K562 (cell line): ENCODE data around the gene CRACDL. TPM values are rescaled to one million over a fixed set of nuclear protein-coding genes. Genes with fewer than 3 reads are reported as not detected.

Experiments used
- ATAC-seq: fragments of 200-7000 bp; cut with Tn5 transposase; 3 replicates; pipeline ENCODE4 v1.9.1; 2020; ENCODE audit warnings: moderate library complexity
- BruUV-seq: library from RNA; stranded (reverse); fragments of 400-500 nt; replicated peaks from 2 replicates; lab custom pipeline; 2021; lab: Mats Ljungman, UMichigan
- CTCF ChIA-PET: fragments of 300-600 bp; formaldehyde crosslinking; extraction: SDS; loops from one replicate; lab custom pipeline; 2021; ENCODE audit warnings: low intra/inter-chr PET ratio; lab: Yijun Ruan, JAX
- POLR2A ChIA-PET: fragments of 300-600, 350-650 bp; sonication (Branson Sonifier 250); formaldehyde crosslinking; extraction: SDS; loops from one replicate; lab custom pipeline; 2021; ENCODE audit warnings: antibody characterized with exemption, inconsistent platforms; lab: Yijun Ruan, JAX
- DNase-seq, 4 experiments: peaks; one replicate each; pipeline versions ENCODE4 v3.0.0 to v3.0.0-alpha.2; 2011 to 2018; ENCODE audit warnings: low spot score in 3 of 4, mixed read lengths in 3 of 4; ENCODE audit errors: extremely low read depth in 1 of 4
- FAIRE-seq: peaks from 2 replicates; lab custom pipeline; 2011; peaks lifted over from hg19 to GRCh38; lab: Jason Lieb, UNC
- H2AFZ ChIP-seq: 2 replicates; pipeline ENCODE4 v1.6.0; 2011; ENCODE audit warnings: low read depth, low read length, control low read depth, inconsistent platforms
- H3K27ac ChIP-seq: fragments of 200-600 bp; 3 replicates; pipeline ENCODE4 v1.8.0; 2011; ENCODE audit warnings: low read depth, mild to moderate bottlenecking, control low read depth, inconsistent platforms, low read length, moderate library complexity, mixed read lengths; ENCODE audit errors: extremely low read depth
- H3K27me3 ChIP-seq, 2 experiments: fragments of 300-600 bp in 1 of 2; 2 replicates in 1 of 2; 3 replicates in 1 of 2; pipeline versions ENCODE4 v1.6.0 to v1.8.0; 2011; ENCODE audit warnings: inconsistent platforms in 2 of 2, low read length in 2 of 2, mild to moderate bottlenecking in 1 of 2, mixed read lengths in 1 of 2, moderate library complexity in 1 of 2; ENCODE audit not compliant: control insufficient read depth in 2 of 2, insufficient read depth in 2 of 2
- H3K36me3 ChIP-seq: fragments of 300-600 bp; 3 replicates; pipeline ENCODE4 v1.8.0; 2011; ENCODE audit warnings: mild to moderate bottlenecking, low read length, inconsistent platforms; ENCODE audit not compliant: control insufficient read depth, insufficient read depth
- H3K4me1 ChIP-seq, 2 experiments: fragments of 200-600 bp in 1 of 2; replicated peaks in 1 of 2; 2 replicates in 1 of 2; 3 replicates in 1 of 2; pipeline versions ENCODE4 v1.5.1 to v1.8.0; 2011; ENCODE audit warnings: inconsistent platforms in 2 of 2, low read length in 2 of 2, mild to moderate bottlenecking in 1 of 2, mixed read lengths in 1 of 2, moderate library complexity in 1 of 2; ENCODE audit not compliant: control insufficient read depth in 2 of 2, insufficient read depth in 2 of 2
- H3K4me2 ChIP-seq: 2 replicates; pipeline ENCODE4 v1.6.1; 2011; ENCODE audit warnings: low read length, control low read depth, inconsistent platforms, mixed read lengths; ENCODE audit not compliant: insufficient read depth
- H3K4me3 ChIP-seq: fragments of 200-600 bp; sonication (generic), shearing (Covaris generic); 2 replicates; pipeline ENCODE4 v1.5.1; 2016; ENCODE audit warnings: control low read depth, inconsistent platforms
- H3K79me2 ChIP-seq: fragments of 200-600 bp; 3 replicates; pipeline ENCODE4 v1.8.0; 2011; ENCODE audit warnings: low read length, inconsistent platforms; ENCODE audit not compliant: control insufficient read depth, insufficient read depth
- H3K9ac ChIP-seq, 2 experiments: 2 replicates each; pipeline versions ENCODE4 v1.6.0 to v1.6.1; 2011; ENCODE audit warnings: low read depth in 2 of 2, low read length in 2 of 2, control low read depth in 1 of 2, inconsistent platforms in 1 of 2, mild to moderate bottlenecking in 1 of 2, mixed read lengths in 1 of 2; ENCODE audit not compliant: insufficient read depth in 1 of 2
- H3K9me1 ChIP-seq: one replicate; pipeline ENCODE4 v1.6.0; 2011; ENCODE audit warnings: inconsistent platforms, mild to moderate bottlenecking, low read length, moderate library complexity; ENCODE audit not compliant: control insufficient read depth, insufficient read depth
- H3K9me3 ChIP-seq: replicated peaks from 2 replicates; pipeline ENCODE4 v1.5.1; 2011; ENCODE audit warnings: low read depth, low read length, inconsistent platforms; ENCODE audit not compliant: control insufficient read depth, insufficient read depth
- H4K20me1 ChIP-seq: replicated peaks from 2 replicates; pipeline ENCODE4 v1.6.1; 2011; ENCODE audit warnings: low read length, inconsistent platforms, mixed read lengths; ENCODE audit not compliant: control insufficient read depth, insufficient read depth
- CBFA2T3 ChIP-seq: fragments of 450-650 bp; IDR thresholded peaks from 2 replicates; pipeline ENCODE4 v1.6.1; 2017
- CHD4 ChIP-seq: fragments of 200-600 bp; sonication (generic); IDR thresholded peaks from 3 replicates; pipeline ENCODE4 v1.6.1; 2012; ENCODE audit warnings: low read depth, mild to moderate bottlenecking, mixed read lengths, low read length, inconsistent platforms; ENCODE audit not compliant: insufficient read depth, insufficient replicate concordance, poor library complexity, severe bottlenecking
- ELK1 ChIP-seq: sonication (generic); formaldehyde crosslinking; IDR thresholded peaks from 2 replicates; pipeline ENCODE4 v1.8.1; 2022; ENCODE audit warnings: missing genetic modification reagents
- EZH2 ChIP-seq: IDR thresholded peaks from 2 replicates; pipeline ENCODE4 v1.6.1; 2012; ENCODE audit warnings: low read depth, mild to moderate bottlenecking, inconsistent platforms, low read length, borderline replicate concordance
- HMG20B ChIP-seq: fragments of 250-450 bp; sonication (Bioruptor Pico); IDR thresholded peaks from 2 replicates; pipeline ENCODE4 v1.5.0; 2021; ENCODE audit warnings: mild to moderate bottlenecking
- MXD1 ChIP-seq: fragments of 250-450 bp; sonication (Bioruptor Pico); IDR thresholded peaks from 2 replicates; pipeline ENCODE4 v1.8.0; 2021; ENCODE audit warnings: borderline replicate concordance, mild to moderate bottlenecking, moderate library complexity; ENCODE audit not compliant: poor library complexity, severe bottlenecking
- NR2F6 ChIP-seq: fragments of 450-650 bp; formaldehyde crosslinking; IDR thresholded peaks from 2 replicates; pipeline ENCODE4 v1.4.0; 2020; ENCODE audit warnings: mild to moderate bottlenecking
- SMARCC2 ChIP-seq: fragments of 450-650 bp; IDR thresholded peaks from 2 replicates; pipeline ENCODE4 v1.6.1; 2017; ENCODE audit warnings: antibody characterized with exemption, moderate library complexity, mild to moderate bottlenecking, low read depth
- ZNF124 ChIP-seq: sonication (generic); formaldehyde crosslinking; IDR thresholded peaks from 2 replicates; pipeline ENCODE4 v1.8.1; 2022; ENCODE audit warnings: missing genetic modification reagents
- ZNF407 ChIP-seq: fragments of 450-650 bp; IDR thresholded peaks from 2 replicates; pipeline ENCODE4 v1.6.1; 2016; ENCODE audit warnings: low read depth
- ZNF696 ChIP-seq: fragments of 250-450 bp; sonication (Bioruptor Pico); conservative IDR thresholded peaks from 2 replicates; pipeline ENCODE4 v1.4.0; 2020; ENCODE audit warnings: mild to moderate bottlenecking, moderate library complexity
- ZNF75A ChIP-seq: fragments of 450-650 bp; formaldehyde crosslinking; IDR thresholded peaks from 2 replicates; pipeline ENCODE4 v1.4.0; 2020; ENCODE audit warnings: mild to moderate bottlenecking
- ZSCAN29 ChIP-seq: fragments of 450-650 bp; IDR thresholded peaks from 2 replicates; pipeline ENCODE4 v1.6.1; 2017
- WGBS: fragments of 100-300 bp; shearing (Covaris generic); methylation state at CpG from one replicate; pipeline ENCODE4 v1.1.6; 2016; ENCODE audit warnings: low coverage, mixed read lengths; ENCODE audit not compliant: insufficient coverage; ENCODE audit errors: missing lambda C conversion rate; 5-methylcytosine and 5-hydroxymethylcytosine counted together
- in situ Hi-C: fragments of 300-500 bp; cut with MboI; formaldehyde crosslinking; loops from 4 replicates; pipeline ENCODE4 v1.15.0; 2018; ENCODE audit warnings: inconsistent platforms, mixed read lengths
- intact Hi-C: fragments of 100-400 bp; cut with micrococcal nuclease; formaldehyde crosslinking; loops from 2 replicates; pipeline ENCODE4 v1.14.2; 2022
- polyA plus RNA-seq, 8 experiments: library from polyadenylated mRNA; depleted of rRNA in 4 of 8; stranded (reverse) in 5 of 8; unstranded in 3 of 8; fragments of >200 nt; fragmentation: Nextera tagmentation in 2 of 8; fragmentation: Illumina TruSeq in 1 of 8; extraction: Ambion mirVana in 2 of 8; extraction: Trizol in 1 of 8; gene quantifications; 2 replicates each; pipeline versions ENCODE4 v1.2.1 to v1.2.3, GENCODE V29; 2011 to 2014; ENCODE audit warnings: inconsistent platforms in 1 of 8, missing spikeins in 1 of 8
- total RNA-seq, 7 experiments: library from RNA; depleted of rRNA in 6 of 7; stranded (reverse); fragments of >200 nt in 6 of 7; fragmentation: Illumina TruSeq in 2 of 7; extraction: Trizol in 2 of 7; gene quantifications; 2 replicates each; pipeline versions ENCODE4 v1.2.1 to v1.2.3, GENCODE V29; 2011 to 2021; ENCODE audit warnings: low replicate concordance in 1 of 7

CRACDL gene
- total and polyA plus RNA-seq, 9 of the 15 experiments (the other 6 are each of a cell fraction or from before 2014, with no cell fraction given), result not detected

GRCh38 chr2:98872526-98872925, 63.5 kb downstream of the CRACDL start:
- no peak overlapping the region for H2AFZ ChIP-seq
- ChIA-PET POLR2A (no interaction called here), CTCF (no interaction called here)
- H3K27ac ChIP-seq, result no peak overlapping the region
- intact Hi-C loops (loop anchor here (5.0 kb wide), 1 partner anchor 195 kb away; no protein-coding TSS in a partner anchor), in situ Hi-C loops (no loop called here)
- H3K4me1 ChIP-seq, result no peaks in the 10 kb centered on the region; a peak in 1 of 5 replicates
- WGBS, result 3% methylated on average over 10 of the region's 10 CpGs
- H3K79me2 ChIP-seq, result no peaks in the 10 kb centered on the region
- no peak for DNase-seq
- TF ChIP-seq ZSCAN29 (no peak), EZH2 (no peak), NR2F6 (no peak), MXD1 (CRISPR knock-in tag) (no peak), ELK1 (CRISPR knock-in tag) (no peak), ZNF75A (CRISPR knock-in tag) (no peak), CHD4 (no peak), CBFA2T3 (no peak), SMARCC2 (no peak), ZNF696 (CRISPR knock-in tag) (no peak), HMG20B (CRISPR knock-in tag) (no peak), ZNF124 (no peak), ZNF407 (no peak)
- TF ChIP-seq, all 486 proteins: peak for 0
- Histone ChIP-seq H3K27me3 (peaks cover 21 to 56% of the 10 kb centered on the region in 2 experiments), H3K9me1 (no peaks in the 10 kb centered on the region), H4K20me1 (no peaks in the 10 kb centered on the region), H3K9me3 (no peaks in the 10 kb centered on the region), H3K36me3 (no peaks in the 10 kb centered on the region), H3K9ac (no peak overlapping the region), H3K4me2 (no peak overlapping the region), H3K4me3 (no peak overlapping the region)
- no peak for ATAC-seq
- FAIRE-seq, result no peak
- BruUV-seq, result no TSS peak
